K562 (cell line): ENCODE data around the gene GPR176.

ENCODE experiments used
- CBX3 ChIP-seq, 2 experiments: IDR thresholded peaks; 1 replicate in 1 of 2; 2 replicates in 1 of 2; pipeline ENCODE4 v1.6.1; 2012; ENCODE audit warnings: inconsistent platforms in 2 of 2, low read length in 2 of 2, borderline replicate concordance in 1 of 2, control low read depth in 1 of 2
- CEBPB ChIP-seq: fragments of 450-650 bp; IDR thresholded peaks from 2 replicates; pipeline ENCODE4 v1.6.1; 2016; ENCODE audit warnings: missing genetic modification characterization, missing compliant biosample characterization
- CTCF ChIP-seq, 3 experiments: IDR thresholded peaks in 2 of 3; conservative IDR thresholded peaks in 1 of 3; 2 replicates each; pipeline ENCODE4 v1.5.1; 2011 to 2012; ENCODE audit warnings: low read length in 3 of 3, mild to moderate bottlenecking in 3 of 3, control low read depth in 2 of 3, improper control_type of control experiment in 1 of 3, inconsistent platforms in 1 of 3, low read depth in 1 of 3, mixed read lengths in 1 of 3, moderate library complexity in 1 of 3; ENCODE audit not compliant: insufficient read depth in 2 of 3
- ELF1 ChIP-seq: fragments of 200-800 bp; sonication (Bioruptor generic); IDR thresholded peaks from 2 replicates; pipeline ENCODE4 v1.6.1; 2016; ENCODE audit warnings: missing genetic modification characterization, missing compliant biosample characterization
- HMGXB4 ChIP-seq: sonication (generic); formaldehyde crosslinking; IDR thresholded peaks from 2 replicates; pipeline ENCODE4 v1.8.1; 2023; ENCODE audit warnings: mild to moderate bottlenecking, missing genetic modification reagents
- MAFG ChIP-seq: fragments of 450-650 bp; conservative IDR thresholded peaks from 2 replicates; pipeline ENCODE4 v1.6.1; 2016; ENCODE audit warnings: missing genetic modification characterization, missing compliant biosample characterization
- MAX ChIP-seq: sonication (generic); formaldehyde crosslinking; IDR thresholded peaks from 2 replicates; pipeline ENCODE4 v1.9.0; 2022; ENCODE audit warnings: mild to moderate bottlenecking, missing genetic modification reagents
- MYC ChIP-seq, 2 experiments: fragments of 250-450 bp in 1 of 2; sonication (Bioruptor Pico) in 1 of 2; IDR thresholded peaks; 2 replicates each; pipeline versions ENCODE4 v1.5.1 to v1.6.1; 2012 to 2021; ENCODE audit warnings: low read depth in 2 of 2, borderline replicate concordance in 1 of 2, improper control_type of control experiment in 1 of 2, low read length in 1 of 2, mild to moderate bottlenecking in 1 of 2, moderate library complexity in 1 of 2
- POLR2AphosphoS2 ChIP-seq: IDR thresholded peaks from 2 replicates; pipeline ENCODE4 v1.6.1; 2012; ENCODE audit warnings: low read length, improper control_type of control experiment
- POLR2AphosphoS5 ChIP-seq: IDR thresholded peaks from 2 replicates; pipeline ENCODE4 v1.6.1; 2011; ENCODE audit warnings: mild to moderate bottlenecking, low read depth, low read length, moderate library complexity; ENCODE audit not compliant: control insufficient read depth, insufficient read depth
- SP1 ChIP-seq: sonication (generic); formaldehyde crosslinking; IDR thresholded peaks from 2 replicates; pipeline ENCODE4 v1.8.1; 2022; ENCODE audit warnings: mild to moderate bottlenecking, missing genetic modification reagents
- SREBF2 ChIP-seq: sonication (generic); formaldehyde crosslinking; IDR thresholded peaks from 2 replicates; pipeline ENCODE4 v1.4.0; 2020; ENCODE audit warnings: mild to moderate bottlenecking, missing genetic modification reagents
- YBX1 ChIP-seq: fragments of 450-650 bp; IDR thresholded peaks from 2 replicates; pipeline ENCODE4 v1.7.1; 2016; ENCODE audit warnings: mild to moderate bottlenecking
- YY1 ChIP-seq, 3 experiments: IDR thresholded peaks; 2 replicates each; pipeline ENCODE4 v1.6.1; 2011; ENCODE audit warnings: low read length in 2 of 3, mild to moderate bottlenecking in 2 of 3, moderate library complexity in 2 of 3, borderline replicate concordance in 1 of 3, control low read depth in 1 of 3, low read depth in 1 of 3; ENCODE audit not compliant: insufficient read depth in 3 of 3, insufficient replicate concordance in 2 of 3, control insufficient read depth in 1 of 3, insufficient read length in 1 of 3; ENCODE audit errors: extremely low read depth in 1 of 3

GRCh38 chr15:39953521-39953920, 33.5 kb upstream of the GPR176 start:
- TF ChIP-seq YBX1 (no peak), POLR2AphosphoS5 (no peak), YY1 (IDR thresholded peaks at IDR 0.05; ENCODE audit: borderline replicate concordance in 1 of 3, control insufficient read depth in 1 of 3, extremely low read depth in 1 of 3, insufficient read depth in 3 of 3, insufficient read length in 1 of 3, insufficient replicate concordance in 2 of 3, low read depth in 1 of 3, low read length in 2 of 3) (no peak), MYC (IDR thresholded peaks at IDR 0.05; ENCODE audit: low read depth, low read length) (no peak), MYC (CRISPR knock-in tag; IDR thresholded peaks at IDR 0.05; ENCODE audit: borderline replicate concordance, low read depth) (no peak), MAX (no peak), HMGXB4 (no peak), CTCF (IDR thresholded peaks at IDR 0.05 in 2 of 3, conservative IDR thresholded peaks at IDR 0.05 in 1 of 3; ENCODE audit: insufficient read depth in 2 of 3, low read depth in 1 of 3, low read length in 3 of 3) (no peak), POLR2AphosphoS2 (no peak), SP1 (CRISPR knock-in tag) (no peak), ELF1 (tag) (no peak), CBX3 (IDR thresholded peaks at IDR 0.05; ENCODE audit: borderline replicate concordance in 1 of 2, low read length in 2 of 2) (no peak), MAFG (no peak), CEBPB (peak; percentile 94), SREBF2 (CRISPR knock-in tag) (no peak)
